HG03575 (cell line): ENCODE data around the gene RPS28.
"Not testable (repeated sequence)": the region's sequence is repeated elsewhere in the genome, so short reads cannot be mapped to it uniquely, and the experiment has no call there.

ENCODE experiments used
- ATAC-seq: cut with Tn5 transposase; IDR thresholded peaks from one replicate; pipeline ENCODE4 v1.9.1; 2021; ENCODE audit not compliant: unreplicated experiment, insufficient number of reproducible peaks, low FRiP score; ENCODE audit errors: extremely low read depth

The RPS28 gene

DNA sequence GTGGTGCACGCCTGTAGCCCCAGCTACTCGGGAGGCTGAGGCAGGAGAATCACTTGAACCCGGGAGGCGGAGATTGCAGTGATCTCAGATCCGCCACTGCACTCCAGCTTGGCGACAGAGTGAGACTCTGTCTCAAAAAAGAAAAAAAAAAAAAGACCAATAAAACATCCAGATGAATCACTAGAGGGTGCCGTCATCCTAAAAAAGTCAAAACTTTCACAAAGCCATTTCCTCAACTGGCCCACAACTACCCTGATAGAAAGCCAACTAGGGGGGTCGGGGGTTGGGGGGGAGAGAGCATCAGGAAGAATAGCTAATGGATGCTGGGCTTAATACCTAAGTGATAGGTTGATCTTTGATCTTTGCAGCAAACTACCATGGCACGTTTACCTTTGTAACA lies 2.5 kb upstream of the RPS28 start:
- ATAC-seq, result not testable (repeated sequence)

DNA sequence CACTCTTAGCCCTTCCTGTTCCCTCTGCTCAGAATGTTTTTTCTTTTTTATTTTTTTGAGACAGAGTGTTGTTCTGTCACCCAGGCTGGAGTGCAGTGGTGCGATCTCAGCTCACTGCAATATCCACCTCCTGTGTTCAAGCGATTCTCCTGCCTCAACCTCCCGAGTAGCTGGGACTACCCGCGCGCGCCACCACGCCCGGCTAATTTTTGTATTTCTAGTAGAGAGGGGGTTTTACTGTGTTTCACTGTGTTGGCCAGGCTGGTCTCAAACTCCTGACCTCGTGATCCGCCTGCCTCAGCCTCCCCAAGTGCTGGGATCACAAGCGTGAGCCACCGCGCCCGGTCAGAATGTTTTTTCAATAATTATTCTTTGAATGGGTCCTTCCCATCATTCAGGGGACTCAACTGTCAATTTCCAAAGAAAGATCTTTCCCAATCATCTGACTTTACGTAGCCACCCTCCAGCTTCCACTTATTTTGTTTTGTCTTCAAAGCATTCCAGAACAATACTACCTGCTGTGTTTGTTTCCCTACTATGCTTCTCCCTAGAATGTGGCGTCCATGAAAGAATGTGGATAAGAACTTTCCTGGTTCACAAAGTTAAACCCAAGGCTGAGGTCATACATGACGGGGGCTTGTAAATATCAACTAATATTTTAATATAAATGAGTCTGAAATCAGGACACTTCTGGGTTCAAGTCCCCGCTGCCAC lies 1.3 kb upstream of the RPS28 start:
- no peak for ATAC-seq

DNA sequence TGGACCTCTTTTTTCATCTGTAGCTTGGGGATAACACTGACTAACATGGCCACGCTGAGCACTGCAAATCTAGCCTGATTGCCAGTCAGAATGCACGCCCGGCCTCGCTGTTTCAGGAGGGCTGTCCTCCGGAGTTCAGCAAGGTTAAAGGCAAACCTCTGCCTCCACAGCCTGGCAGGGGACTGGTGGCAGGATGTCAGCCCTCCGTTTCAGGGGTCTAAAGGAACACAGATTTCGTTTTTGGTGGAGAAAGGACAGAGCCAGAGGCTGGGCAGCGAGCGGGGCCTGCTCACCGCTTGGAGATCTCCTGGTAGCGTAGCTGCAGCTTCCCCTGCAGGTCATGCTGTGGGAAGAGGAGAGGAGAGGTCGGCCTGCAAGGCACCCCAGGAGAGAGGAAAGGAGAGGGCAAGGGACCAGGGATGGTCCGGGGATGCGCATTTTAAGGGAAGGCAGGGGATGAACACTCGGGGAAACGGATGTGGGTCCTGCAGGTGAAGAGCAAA lies 681 bp upstream of the RPS28 start:
- no peak for ATAC-seq

GRCh38 chr19:8321986-8322637 lies 816 bp downstream of the RPS28 start:
- no peak for ATAC-seq

DNA sequence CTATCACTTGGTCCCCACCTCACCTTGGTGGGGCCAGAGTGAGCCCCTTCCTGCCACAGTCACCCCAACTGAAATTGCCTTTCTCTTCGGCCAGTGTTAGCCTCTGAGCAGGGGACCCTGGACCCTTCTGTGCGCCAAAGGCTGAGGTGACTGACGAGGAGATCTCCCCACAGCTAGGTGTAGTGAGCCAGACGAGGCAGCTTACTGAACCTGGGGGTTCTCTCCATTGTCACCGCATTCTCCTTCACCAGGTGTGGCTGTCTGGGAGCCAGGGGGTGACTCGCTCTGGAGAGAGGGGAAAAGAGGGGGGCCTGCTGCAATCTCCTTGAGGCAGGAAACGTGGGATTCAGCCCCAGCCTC lies 1.3 kb downstream of the RPS28 start:
- no peak for ATAC-seq

DNA sequence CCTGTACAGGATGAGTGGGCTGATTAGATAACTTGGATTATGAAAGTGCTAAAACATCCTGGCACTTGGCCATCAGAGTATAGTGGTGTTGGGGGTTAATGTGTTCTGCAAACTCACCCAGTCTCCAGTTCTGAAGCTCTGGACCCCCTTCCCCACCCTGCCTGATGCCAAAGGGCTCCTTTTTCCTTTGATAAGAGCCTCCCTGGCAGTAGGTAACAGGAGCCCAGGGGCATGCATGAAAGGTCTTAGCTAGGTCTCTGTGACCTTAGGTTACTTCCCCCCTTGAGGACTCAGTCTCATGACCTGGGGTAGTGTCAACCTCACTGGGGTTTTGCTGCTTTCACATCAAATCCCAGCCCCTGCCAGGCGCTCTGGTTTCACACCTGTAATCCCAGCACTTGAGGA lies 2.5 kb downstream of the RPS28 start:
- no peak for ATAC-seq

DNA sequence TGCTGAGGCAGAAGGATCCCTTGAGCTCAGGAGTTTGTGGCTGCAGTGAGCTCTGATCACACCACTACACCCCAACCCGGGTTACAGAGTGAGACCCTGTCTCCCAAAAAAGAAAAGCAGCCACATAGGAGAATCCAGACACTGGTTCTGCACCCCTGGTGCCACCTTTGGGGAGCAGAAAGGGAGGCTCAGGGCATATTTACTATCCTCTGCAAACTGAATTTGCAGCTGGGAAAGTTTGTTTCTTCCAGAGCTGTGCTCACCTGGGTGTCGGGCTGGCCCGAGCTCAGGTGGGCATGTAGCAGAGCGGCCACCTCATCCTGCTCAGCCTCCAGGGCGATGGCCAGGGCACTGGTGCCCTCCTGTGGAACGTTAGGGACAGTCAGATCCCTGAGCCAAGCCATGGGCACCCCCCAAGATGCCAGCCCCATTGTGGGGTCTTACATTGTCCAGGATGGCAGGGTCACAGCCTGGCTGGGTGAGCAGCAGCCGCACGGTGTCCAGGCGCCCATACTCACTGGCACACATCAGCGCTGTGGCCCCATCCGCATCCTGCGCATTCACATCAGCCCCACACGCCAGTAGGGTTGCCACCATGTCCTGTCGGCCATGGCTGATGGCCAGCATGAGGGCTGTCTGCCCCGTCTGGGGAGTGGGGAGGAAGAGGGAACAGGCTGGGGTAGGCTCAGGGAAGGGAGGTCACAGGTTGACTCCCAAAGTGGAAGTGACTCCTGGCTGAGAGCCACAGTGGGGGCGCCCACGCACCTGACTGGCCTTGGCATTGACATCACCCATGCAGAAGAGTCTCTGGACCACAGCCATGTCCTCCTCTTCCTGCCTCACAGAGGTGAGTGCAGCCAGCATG lies 3.1 kb downstream of the RPS28 start:
- no peak for ATAC-seq

DNA sequence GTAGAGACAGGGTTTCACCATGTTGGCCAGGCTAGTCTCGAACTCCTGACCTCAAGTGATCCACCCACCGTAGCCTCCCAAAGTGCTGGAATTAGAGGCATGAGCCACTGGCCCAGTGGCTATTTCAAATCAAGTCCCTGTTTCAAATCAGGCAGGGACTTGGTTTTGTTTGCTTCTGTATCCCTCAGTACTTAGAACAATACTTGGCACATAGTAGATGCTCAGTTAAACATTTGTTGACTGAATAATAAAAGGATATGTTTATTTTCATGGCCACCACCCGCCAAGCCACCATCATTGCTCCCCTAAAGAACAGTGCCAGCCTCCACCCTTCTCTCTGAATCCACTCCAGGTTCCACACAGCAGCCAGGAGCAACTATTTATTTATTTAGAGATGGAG lies 4.2 kb downstream of the RPS28 start:
- no peak for ATAC-seq

GRCh38 chr19:8329996-8330395 lies 8.7 kb downstream of the RPS28 start:
- no peak for ATAC-seq

- no peak for ATAC-seq
Measured at GRCh38 chr19:8331263-8331845, 10.1 kb downstream of the RPS28 start.

DNA sequence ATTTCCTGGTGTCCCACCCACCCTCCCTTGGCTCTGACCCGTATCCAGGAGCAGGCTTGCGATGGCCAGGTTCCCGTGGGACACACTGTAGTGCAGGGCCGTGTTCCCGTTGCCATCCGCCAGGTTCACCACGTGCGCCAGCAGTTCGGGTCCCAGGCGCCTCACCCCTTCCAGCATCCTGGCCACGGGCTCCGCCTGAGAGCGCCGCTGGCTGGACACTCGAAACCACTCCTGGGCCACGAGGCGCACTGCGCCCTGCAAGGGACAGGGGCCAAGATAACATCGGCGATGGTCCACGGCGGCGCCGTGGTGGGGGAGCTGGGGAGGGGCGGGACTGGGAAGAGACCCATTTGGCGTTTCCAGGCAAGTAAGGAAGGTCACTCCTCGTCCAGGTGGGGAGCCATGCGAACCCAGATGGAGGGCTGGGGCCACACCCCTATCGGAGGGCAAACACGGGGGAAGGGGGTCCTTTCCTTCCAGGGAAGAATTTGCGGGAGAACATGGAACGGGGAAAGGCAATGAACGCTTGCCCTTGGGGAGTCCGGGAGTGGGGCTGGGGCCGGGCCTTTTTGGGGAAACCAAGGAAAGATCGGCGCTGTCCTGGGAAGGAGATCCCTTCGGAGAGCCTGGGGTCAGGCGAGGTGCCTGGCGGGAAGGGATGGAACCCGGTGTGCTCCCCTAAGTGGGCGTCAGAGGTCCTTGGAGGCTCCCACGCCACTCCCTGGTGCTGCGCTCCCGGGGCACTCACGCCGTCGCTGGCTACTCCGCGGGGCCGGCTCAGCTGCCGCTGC lies 11.9 kb downstream of the RPS28 start:
- ATAC-seq, result no peak

GRCh38 chr19:8333767-8334457 lies 12.6 kb downstream of the RPS28 start:
- no peak for ATAC-seq

DNA sequence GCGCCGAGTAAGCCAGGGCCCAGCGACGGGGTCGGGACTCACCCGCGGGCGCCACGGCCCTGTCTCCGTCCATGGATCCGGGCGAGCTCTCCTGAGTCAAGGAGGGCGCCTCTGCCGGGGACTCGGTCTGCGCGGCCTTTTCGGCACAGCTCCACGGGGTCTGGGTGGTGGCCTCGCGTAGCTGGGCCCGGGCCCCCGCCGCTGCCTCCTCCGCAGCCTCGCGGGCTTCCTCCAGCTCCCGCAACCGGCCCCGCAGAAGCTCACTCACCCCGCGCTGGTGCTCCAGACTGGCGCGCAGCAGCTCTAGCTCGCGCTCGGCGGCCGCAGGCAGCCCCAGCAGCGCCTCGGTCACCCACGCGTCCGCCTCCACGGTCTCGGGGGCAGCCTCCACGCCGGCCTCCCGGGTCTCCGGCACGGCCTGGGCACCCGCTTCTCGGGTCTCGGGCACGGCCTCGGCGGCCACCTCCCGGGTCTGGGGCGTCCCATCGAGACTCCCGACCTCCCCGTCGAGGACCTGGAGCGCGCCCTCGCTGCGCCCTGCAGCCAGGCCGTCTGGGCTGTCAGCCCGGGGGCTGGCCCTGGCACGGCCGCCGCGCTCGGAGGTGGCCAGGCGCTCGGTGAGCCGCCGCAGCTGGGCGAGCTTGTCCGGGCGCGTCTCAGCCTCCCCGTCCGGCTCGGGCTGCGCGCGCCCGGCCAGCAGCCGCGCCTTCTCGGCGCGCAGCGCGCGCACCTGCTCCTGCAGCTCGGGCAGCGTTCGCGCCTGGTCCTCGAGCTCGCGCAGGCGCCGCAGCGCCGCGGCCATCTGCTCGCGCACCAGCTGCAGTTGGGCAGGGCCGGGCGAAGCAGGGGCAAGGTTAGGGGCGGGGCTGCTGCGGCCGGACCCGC lies 13.4 kb downstream of the RPS28 start:
- no peak for ATAC-seq

DNA sequence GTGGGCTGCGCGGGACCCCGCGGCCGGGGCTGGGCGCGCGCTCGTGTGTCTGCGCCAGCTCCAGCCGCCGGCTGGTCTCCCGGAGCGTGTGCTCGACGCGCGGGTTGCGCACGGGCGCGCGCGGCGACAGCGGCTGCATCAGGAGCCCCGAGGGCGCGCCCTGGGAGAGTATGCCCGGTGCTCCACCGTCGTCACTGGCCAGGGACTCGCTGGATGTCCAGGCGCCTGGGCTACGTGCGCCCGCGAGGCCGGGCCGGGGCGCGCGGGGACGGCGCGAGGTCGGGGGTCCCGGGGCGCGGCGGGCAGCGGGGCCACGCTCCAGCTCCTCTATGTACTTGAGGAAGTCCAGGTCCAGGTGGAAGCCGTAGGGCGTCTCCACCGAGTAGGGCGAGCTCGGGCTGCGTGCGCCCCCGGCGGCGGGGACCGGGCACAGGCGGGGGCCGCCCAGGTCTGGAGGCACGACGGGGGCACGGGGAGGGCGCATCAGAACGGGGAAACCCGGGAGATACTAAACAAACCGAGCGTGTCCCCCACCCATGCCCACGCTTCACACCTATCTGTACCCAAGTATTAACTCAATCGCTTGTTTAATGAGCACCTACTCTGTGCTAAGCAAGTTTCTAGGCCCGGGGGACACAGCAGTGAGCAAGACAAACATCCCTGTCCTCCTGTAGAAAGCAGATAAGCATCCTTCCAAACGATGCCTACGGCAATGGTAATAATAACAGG lies 14.2 kb downstream of the RPS28 start:
- no peak for ATAC-seq

GRCh38 chr19:8336072-8336569 lies 14.8 kb downstream of the RPS28 start:
- no peak for ATAC-seq

GRCh38 chr19:8336660-8337059 lies 15.4 kb downstream of the RPS28 start:
- ATAC-seq, result no peak

- ATAC-seq, result no peak
Measured at GRCh38 chr19:8337728-8338127, 16.4 kb downstream of the RPS28 start.
